CD4-positive, alpha-beta T cell treated with Interleukin-2 at 100 ng/mL for 4 hours (primary cell): ENCODE data around the gene ANGPT4.
"Not testable (repeated sequence)": the region's sequence is repeated elsewhere in the genome, so short reads cannot be mapped to it uniquely, and the experiment has no call there.

ENCODE experiments used
- DNase-seq: peaks from one replicate; pipeline ENCODE4 v3.0.0-alpha.2; 2020; ENCODE audit warnings: low spot score

The ANGPT4 gene

DNA sequence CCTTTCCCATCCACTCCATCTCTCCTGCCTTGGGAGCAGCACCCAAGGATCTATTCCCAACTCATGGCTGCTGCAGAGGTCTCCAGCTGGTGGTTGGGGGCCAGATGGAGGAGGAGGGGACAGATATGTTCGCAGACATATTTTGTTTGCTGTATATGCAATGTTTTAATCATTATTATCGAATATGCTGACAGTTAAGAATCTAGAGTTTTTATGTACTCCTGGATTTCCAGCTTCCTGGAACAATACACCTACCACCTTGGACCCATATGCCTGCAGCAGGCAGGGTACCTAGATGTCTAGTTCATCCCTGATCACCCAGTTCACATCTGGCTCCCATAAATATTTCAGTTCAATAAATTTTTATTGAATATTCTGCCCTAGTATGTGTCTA lies 73.6 kb downstream of the ANGPT4 start:
- no peak for DNase-seq

DNA sequence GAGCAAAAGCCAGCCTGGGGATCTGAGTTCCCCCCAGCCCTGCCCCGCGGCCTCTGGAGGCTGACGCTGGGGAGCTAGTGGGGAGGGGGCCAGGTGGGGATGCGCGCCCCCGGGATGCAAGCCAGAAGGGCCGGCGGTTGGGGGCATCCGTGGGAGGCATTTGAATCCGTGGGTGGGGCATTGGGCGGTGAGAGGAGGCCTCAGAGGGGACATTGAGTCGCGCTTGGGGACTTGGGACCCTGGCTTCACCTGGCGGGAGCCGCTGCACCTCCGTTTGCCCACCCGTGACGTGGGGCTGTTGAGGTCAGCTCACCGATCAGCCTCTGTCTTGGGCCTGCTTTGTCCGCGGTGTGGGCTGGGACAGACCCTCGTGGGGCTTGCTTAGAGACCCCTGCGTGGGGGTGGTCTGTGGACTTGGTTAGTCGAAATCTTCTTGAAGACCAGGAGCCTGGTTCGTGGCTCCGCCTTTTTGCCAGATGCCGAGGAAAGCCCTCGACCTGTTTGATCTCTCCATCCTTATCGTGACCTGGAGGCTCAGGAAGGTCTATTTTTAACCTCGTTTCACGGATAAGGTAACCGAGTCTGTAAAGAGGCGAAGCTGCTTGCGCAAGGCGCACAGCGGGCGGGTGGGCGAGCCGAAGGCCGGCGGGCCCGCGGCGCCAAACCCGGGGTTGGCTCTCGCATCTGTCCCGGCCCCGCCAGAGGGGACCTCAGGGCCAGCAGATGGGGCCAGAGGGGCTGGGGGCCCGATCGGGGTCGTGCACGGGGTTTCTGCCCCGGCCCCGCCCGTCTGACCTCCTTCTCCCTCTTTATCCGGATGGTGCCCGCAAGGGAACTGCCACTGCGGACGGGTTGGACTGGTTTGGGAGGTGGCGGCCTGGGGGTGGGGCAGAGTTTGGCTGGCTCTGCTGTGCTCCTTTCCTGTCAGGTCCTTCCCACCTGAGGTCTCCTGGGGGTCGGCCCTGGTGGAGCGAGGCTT lies 74.3 kb downstream of the ANGPT4 start:
- no peak for DNase-seq

DNA sequence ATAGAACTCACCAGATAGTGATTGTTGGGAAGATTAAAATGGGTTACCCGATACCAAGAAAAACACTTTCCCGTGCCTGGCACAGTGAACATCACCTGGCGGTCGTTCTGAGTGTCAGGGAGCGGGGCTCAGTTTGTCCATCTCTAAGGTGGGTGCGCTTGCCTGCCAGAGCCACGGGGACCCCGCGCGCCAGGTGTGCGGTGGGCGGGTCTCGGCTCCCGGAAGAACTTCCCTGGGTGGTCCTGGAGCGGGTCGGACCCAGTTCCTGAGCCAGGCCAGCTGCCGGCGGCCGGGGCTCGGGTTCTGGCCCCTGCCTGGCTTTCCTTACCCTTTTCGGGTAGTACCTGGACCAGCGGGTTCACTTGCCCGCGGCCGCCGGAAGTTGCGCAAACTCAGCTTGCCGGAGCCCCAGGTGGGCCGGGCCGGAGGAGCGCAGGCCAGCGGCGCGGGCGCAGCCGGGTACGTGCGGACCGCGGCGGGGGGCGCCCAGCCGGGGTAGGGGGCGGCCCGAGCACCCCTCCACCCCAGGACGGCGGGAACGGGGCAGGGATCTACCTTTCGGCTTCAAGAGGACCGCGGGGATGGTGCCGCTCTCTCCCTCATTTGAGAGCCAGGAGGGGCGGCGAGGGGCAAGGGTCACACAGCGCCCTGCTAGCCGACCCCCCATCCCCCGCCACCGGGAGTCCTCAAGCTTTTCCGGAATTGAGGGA lies 75.1 kb downstream of the ANGPT4 start:
- no peak for DNase-seq

DNA sequence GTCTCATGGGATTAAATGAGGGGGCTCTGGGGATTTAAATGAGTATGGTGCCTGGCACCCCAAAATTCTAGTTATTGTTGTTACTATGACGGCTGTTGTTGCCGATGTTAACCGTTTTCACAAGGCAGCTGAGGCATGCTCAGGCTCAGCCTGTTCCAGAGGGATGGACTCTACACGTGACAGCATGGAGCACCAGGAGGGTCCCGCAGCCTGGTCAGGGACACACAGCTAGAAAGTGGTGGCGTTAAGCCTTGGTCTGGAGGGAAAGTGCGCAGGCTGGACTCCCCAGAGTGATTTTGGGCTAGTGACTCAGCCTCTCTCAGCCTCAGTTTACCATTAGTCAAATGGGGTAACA lies 75.7 kb downstream of the ANGPT4 start:
- no peak for DNase-seq

DNA sequence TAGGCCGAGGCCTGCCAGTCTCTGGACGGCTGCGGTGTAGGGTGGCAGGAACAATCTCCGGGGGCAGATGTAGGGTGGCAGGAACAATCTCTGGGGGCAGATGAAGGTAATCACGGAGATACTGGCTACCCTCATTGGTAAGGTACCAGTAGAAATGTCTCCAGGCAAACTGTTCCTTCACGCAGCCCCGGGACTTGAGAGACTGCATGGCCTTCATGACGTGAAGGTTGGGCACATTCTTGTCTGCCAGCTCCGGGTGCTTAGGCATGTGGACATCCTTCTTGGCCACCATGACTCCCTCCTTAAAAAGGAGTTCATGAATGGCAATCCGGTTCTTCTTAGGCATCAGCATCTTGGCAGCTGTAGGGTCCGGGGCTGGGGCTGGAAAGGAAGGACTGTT lies 76.5 kb downstream of the ANGPT4 start:
- DNase-seq = no peak

DNA sequence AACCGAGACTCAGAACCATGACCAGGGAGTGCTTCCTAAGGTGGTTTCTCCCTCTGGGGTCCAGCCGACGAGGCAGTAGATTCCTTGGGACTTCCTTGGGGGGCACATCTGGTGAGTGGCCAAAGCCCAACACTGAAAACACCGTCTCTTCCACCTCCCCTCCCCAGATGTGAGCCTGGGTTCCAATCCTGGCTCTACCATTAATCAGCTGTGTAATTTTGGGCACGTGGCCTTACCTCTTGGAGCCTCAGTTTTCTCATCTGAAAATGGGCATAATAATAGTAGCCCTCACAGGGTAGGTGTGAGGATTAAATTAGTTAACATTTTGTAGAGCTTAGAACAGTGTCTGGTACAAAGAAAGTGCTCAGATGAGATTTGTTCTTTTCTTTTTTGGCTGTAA lies 77.1 kb downstream of the ANGPT4 start:
- no peak for DNase-seq

DNA sequence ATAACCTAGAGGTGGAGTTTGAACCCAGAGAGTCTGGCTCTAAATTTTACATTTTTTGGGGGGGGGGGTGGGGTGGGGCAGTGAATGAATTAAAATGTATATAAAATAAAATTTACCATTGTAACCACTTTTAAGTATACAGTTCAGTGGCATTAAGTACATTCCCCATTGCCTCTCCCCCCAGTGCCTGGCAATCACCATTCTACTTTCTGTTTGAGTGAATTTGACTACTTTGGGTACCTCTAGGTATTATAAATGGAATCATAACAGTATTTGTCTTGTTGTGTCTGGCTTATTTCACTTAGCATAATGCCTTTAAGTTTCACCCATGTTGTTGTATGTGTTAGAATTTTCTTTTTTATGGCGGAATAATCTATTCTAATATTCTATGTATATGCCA lies 79.9 kb downstream of the ANGPT4 start:
- DNase-seq = no peak

DNA sequence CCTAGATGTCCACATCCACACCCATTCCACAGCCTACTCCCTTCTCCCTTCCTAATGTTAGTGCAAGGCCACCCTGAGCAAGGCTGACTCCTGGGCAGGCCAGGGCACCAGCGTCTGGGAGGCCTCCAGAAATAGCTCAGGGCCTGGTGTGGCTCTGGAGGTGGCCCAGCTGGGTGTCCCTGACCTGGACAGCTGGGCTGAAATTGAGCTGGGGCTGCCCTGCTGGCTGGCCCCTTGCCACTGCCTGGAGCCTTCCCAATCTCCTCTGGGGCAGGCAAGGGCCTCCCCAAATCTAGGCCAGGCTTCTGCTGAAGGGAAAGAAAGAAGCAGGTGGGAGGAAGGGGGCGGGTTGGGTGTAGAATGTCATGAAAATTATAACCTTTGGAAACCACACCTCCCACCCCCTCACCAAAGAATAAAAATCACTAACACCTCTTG lies 80.5 kb downstream of the ANGPT4 start:
- DNase-seq = no peak

DNA sequence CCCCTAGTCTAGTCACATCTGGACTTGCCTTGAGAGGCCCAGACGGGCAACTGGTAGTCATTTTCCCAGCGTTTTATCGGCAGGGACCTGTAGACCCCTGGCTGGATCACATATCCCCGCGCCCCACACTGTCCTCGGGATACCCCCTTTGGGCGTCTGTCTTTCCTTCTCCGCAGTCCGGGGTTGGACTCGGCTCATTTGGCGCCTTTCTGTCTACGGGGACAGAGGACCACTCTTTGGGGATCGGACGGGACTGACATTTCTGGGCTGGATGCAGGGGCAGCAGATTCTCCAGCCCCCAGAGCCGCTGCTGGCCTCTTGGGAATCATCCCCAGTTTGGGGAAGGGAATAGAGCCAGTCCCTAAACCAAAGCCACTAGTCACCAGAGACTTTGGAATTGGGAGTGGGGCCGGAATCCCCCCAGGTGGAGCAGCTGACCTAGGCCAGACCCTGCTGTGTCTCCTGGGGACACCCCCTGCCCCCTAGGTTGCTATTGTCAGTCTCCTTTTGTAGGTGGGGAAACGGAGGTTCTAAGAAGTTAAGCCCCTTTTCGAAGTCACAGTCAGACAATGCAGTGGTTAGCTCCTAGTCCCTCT lies 81.9 kb downstream of the ANGPT4 start:
- DNase-seq = no peak

DNA sequence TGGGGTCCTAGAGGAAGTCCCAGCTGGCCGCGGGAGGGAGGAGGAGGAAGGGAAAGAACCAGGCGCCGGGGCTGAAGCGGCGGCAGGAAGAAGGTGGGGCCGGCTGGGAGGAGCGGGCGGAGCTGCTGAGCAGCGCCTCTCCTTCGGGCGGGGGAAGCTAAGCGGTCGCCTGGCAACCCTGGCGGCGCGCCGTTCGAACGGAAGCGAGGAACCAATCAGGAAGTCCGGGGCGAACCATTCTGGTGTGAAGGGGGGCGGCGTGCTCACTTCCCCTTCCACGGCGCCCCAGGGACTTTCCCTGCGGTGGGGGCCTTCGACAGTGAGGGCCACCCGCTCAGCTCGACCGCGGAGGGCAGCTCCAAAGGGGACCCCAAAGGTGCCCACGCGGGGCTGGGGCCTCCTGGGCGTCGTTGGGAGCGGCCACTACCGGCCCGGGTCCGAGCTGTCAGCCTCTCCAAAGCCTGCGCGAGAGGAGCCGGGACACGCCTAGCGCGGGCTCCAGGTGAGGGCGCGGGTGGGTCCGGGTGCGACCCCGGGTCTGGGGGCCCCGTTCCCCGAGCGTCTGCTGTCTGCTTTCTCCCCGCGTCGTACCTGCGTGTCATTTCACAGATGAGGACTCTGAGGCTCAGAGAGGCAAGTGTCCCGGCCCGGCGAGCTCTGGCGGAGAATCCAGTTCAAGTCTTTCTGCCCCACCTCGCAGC lies 82.5 kb downstream of the ANGPT4 start, which contains the start of gene FAM110A:
FAM110A (plus strand) TSS at position 266 of the 701 bp plus-strand sequence. CDS start 11,090 bp downstream, outside the sequence.
- DNase-seq = peak; percentile 96

DNA sequence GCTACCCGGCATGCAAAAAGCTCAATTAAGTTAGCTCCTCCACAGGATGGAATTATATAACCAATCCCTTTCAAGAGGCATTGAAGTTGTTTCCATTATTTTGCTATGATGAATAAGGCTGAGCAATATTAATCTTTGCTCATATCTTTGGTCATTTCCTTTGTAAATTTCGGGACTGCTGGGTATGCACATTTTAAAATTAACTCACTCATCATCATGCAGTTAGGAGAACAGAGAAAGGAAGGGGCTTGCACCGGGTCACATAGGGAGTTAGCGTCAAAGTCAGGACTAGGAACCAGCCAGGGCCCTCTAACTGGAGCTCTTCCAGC lies 83.0 kb downstream of the ANGPT4 start:
- DNase-seq = no peak

DNA sequence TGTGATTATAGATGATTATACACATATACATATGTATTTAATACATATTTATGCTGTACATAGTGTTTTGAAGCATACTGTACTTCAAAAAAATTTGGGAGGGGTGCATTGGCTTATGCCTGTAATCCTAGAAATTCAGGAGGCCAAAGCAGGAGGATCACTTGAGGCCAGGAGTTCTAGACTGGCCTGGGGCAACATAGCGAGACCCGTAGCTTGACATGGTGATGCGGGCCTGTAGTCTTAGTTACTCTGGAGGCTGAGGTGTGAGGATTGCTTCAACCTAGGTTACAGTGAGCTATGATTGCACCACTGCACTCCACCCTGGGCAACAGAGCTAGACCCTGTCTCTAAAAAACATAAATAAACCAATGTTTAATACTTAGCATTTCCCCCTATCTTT lies 84.2 kb downstream of the ANGPT4 start:
- DNase-seq = no peak

DNA sequence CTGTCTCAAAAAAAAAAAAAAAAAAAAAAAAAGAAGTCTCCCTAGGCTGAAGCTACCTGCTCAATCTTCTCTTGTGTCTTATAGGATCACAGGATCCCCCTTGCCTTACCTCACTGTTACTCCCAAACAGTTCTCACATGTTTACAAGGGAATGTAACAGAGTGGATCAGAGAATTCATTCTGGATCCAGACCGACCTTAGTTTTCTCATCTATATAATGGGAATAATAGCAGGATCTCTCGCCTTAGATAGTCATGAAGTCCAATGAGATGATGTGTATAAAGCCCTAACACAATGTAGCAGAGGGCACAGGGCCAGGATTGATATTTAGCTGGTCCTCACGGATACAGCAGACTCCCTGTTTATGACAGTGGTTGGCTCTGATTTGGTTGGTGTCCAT lies 84.9 kb downstream of the ANGPT4 start:
- no peak for DNase-seq

DNA sequence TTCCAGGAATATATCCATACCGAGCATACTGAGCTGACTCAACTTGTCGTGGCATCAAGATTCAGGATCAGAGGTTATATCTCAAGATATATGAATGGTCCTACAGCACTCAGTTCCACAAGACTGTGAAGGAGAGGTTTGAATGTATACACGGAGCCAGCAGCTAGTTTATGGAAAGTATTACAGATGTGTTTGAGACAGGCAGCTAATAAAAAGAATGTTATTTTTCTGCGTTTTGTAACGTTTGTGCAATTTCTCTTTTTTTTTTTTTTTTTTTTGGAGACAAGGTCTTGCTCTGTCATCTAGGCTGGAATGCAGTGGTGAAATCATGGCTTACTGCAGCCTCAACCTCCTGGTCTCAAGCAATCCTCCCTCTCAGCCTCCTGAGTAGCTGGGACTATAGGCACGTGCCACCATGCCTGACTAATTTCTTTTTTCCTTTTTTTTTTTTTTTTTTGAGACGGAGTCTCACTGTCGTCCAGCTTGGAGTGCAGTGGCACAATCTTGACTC lies 86.1 kb downstream of the ANGPT4 start:
- no peak for DNase-seq

DNA sequence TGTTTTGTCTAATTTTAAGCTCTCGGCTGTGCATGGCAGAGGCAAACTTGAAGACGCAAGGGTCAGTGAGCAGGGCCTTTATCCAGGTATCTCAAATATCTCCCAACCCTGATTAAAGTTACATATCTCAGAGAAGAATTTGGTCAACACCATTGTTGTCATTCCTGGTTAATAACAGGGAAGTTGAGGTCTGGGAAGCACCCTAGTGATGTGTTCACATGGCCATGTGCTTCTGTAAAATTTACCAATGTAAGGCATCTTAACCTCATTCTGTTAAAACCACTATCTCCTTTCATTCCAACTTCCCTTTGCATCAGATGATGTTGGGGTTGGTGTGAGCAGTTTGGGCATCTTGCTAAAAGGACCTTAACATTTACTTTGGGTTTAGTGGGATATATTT lies 86.6 kb downstream of the ANGPT4 start:
- DNase-seq = no peak

DNA sequence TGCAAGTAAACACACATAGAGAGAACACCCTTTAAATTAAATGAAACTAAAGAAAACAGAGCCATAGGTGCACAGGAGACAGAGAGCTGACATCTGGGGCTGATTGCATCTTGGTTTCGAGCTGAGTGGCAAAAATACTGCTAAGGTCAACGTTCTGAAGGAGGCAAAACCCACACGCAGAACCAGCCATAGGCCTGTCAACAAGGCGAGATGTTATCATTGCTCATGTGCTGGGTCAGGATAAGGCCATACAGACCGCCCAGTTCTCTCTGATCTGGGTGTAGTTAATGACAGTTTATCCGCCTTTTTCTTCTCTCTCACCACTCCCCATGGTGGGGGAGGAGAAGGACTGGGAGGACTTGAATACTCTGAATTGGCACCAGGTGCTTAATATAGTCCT lies 87.1 kb downstream of the ANGPT4 start:
- no peak for DNase-seq

DNA sequence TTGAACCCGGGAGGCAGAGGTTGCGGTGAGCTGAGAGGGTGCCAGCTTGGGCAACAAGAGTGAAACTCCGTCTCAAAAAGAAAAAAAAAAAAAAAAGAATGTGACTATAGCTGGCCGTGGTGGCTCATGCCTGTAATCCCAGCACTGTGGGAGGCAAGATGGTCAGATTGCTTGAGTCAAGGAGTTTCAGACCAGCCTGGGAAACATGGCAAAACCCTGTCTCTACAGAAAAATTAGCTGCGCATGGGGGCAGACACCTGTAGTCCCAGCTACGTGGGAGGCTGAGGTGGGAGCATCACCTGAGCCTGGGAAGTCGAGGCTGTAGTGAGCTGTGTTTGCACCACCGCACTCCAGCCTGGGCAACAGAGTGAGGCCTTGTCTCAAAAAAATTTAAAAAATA lies 88.2 kb downstream of the ANGPT4 start:
- DNase-seq = not testable (repeated sequence)

DNA sequence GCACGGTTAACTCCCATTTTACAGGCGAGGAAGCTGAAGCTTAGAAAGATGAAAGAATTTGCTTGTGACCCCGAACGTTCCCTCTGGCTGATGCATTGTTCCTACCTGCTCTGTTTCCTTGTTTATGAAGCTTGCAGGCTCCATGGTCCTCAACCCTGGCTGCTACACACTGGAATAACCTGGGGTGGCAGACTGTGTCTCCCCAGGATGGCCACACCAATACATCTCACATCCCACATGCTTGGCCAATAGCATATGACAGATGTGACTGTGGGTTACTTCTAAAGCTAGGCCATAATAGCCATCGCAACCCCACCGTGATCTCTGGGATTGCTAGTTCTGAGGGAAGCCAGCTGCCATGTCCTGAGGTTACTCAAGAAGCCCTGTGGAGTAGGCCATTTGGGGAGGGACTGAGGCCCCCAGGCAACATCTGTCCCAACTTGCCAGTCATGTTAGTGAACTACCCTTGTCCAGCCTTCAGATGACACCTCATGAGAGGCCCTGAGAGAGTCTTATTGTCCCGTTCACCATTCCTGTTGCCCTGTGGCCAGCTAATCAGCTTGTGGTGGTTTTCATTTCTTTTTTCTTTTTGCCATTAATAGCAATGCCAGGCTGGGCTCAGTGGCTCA lies 89.3 kb downstream of the ANGPT4 start:
- no peak for DNase-seq

DNA sequence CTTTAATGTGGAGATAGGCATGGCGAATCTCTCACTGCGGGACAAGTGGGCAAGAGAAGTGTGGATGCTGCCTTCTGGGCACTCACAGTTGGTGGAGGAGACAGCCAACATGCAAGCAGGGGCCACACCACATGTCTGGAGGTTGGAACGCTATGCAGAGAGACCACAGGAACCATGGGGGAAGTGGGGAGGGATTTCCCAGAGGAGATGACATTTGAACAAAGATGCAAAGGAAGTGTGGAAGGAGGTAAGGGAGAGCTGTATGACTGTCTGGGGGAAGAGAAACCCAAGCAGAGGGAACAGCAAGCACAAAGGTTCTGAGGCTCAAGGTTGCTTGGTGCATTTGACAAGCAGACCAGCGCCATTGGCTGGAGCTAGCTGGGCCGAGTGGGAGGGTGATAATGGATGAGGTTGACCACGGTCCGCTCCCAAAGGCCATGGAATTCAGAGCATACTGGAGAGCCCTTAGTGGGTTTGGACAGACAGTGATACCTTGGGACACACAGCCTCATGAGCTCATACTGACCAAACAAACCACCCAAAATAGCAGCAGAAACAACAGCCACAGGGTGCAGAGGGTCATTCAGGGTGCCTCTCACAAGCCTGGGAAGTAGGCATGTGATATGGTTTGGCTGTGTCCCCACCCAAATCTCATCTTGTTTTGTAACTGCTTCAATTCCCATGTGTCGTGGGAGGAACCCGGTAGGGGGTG lies 90.3 kb downstream of the ANGPT4 start:
- DNase-seq = no peak

DNA sequence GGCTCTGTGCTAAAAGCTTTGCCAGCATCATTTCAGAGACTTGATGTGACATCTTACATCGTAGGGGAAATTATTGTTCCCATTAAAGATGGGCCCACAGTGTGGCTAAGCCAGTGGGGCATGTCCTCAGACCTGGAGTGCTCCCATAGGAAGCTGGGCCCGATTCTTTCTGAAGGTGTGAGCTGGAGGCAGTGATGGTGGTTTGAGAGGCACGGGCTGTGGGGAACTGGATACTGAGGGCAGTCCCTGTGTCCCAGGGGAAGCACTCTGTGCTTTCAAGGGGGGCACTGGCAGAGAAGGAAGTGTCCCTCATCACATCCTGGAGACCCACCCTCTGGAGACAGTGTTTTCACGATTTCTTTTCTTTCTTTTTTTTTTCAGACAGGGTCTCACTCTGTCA lies 91.2 kb downstream of the ANGPT4 start:
- no peak for DNase-seq

DNA sequence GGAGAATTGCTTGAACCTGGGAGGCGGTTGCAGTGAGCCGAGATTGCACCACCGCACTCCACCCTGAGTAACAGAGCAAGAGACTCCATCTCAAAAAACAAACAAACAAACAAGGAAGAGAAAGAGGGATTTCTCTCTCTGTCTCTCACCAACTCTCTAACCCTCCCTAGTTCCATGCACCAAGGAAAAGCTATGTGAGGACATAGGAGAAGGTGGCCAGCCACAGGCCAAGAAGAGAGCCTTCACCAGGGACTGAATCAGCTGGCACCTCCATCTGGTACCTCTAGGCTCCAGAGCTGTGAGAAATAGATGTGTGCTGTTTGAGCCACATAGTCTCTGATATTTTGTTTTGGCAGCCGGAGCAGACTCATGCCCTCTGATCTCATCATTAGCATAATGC lies 91.6 kb downstream of the ANGPT4 start:
- no peak for DNase-seq
